Cardiac fibroblast (primary cell): ENCODE measurements around the gene GRK5.

ENCODE experiments used
- DNase-seq, 2 donors: peaks; one replicate each; pipeline versions ENCODE4 v3.0.0 to v3.0.0-alpha.2; 2010; ENCODE audit warnings: low read depth in 2 of 2
- H3K4me3 ChIP-seq, 2 donors: replicated peaks in 1 of 2; 1 replicate in 1 of 2; 2 replicates in 1 of 2; pipeline ENCODE4 v1.5.1; 2011; ENCODE audit warnings: low read depth in 2 of 2, low read length in 2 of 2, mild to moderate bottlenecking in 2 of 2, moderate library complexity in 1 of 2
- CTCF ChIP-seq: IDR thresholded peaks from one replicate; pipeline ENCODE4 v1.5.1; 2011; ENCODE audit warnings: low read depth, mild to moderate bottlenecking, low read length, inconsistent platforms

Gene GRK5

GRCh38 chr10:119327096-119327745 is 119.8 kb downstream of the GRK5 start:
- H3K4me3 ChIP-seq, result no peak overlapping the region
- no peak for DNase-seq
- TF ChIP-seq CTCF, result no peak

- no peak for TF ChIP-seq CTCF
- no peak for DNase-seq
- no peak overlapping the region for H3K4me3 ChIP-seq
Observed at GRCh38 chr10:119328223-119328622, 120.9 kb downstream of the GRK5 start.

GRCh38 chr10:119330342-119330741 is 123.0 kb downstream of the GRK5 start:
- H3K4me3 ChIP-seq, result no peak overlapping the region
- no peak for TF ChIP-seq CTCF

GRCh38 chr10:119331061-119331460 is 123.7 kb downstream of the GRK5 start:
- no peak for TF ChIP-seq CTCF
- no peak overlapping the region for H3K4me3 ChIP-seq

More at GRCh38 chr10:119330342-119330741, 123.0 kb downstream of the GRK5 start:
- DNase-seq, result no peak

GRCh38 chr10:119333146-119333792 is 125.9 kb downstream of the GRK5 start:
- DNase-seq, result peak in 1 of 2 donors; percentile 46
- no peak for TF ChIP-seq CTCF
- no peak overlapping the region for H3K4me3 ChIP-seq

More at GRCh38 chr10:119331061-119331460, 123.7 kb downstream of the GRK5 start:
- no peak for DNase-seq

GRCh38 chr10:119335671-119336353 is 128.4 kb downstream of the GRK5 start:
- peak; percentile 25 to 45 for DNase-seq
- TF ChIP-seq CTCF, result no peak
- no peak overlapping the region for H3K4me3 ChIP-seq
